ENCODE measurements around the gene PTPRN2.
"Not testable (repeated sequence)": the region's sequence is repeated elsewhere in the genome, so short reads cannot be mapped to it uniquely, and the experiment has no call there.

Gene PTPRN2

GRCh38 chr7:158468181-158468580 lies 119.4 kb downstream of the PTPRN2 start:
- no peak for DNase-seq (ENCODE audit: low spot score)

- DNase-seq (ENCODE audit: low spot score): no peak
Observed at GRCh38 chr7:158467562-158467961, 120.1 kb downstream of the PTPRN2 start.

GRCh38 chr7:158463317-158463716 lies 124.3 kb downstream of the PTPRN2 start:
- no peak for DNase-seq (ENCODE audit: low spot score)

DNA sequence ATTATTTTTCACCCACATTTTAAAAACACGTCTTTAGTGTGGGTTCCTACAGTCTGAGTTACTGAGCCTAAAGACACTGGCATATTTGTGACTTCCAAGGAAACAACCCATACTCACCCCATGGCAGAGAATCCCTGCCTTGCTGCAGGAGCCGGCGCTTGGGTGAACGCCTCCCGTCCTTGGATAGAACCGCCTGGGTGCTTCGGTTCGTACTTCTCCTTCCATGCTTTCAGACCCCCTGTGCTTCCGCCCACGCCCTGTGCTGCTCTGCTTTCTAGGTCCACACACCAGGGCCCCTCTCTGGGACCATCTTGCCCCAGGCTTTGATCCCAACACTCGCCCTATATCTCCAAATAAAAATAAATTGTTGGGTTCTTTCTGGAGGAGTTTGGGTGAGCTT lies 125.8 kb downstream of the PTPRN2 start:
- DNase-seq (ENCODE audit: low spot score): no peak

- no peak for DNase-seq (ENCODE audit: low spot score)
Observed at GRCh38 chr7:158460665-158461064, 127.0 kb downstream of the PTPRN2 start.

- no peak for DNase-seq (ENCODE audit: low spot score)
Observed at GRCh38 chr7:158458716-158459282, 128.8 kb downstream of the PTPRN2 start.

DNA sequence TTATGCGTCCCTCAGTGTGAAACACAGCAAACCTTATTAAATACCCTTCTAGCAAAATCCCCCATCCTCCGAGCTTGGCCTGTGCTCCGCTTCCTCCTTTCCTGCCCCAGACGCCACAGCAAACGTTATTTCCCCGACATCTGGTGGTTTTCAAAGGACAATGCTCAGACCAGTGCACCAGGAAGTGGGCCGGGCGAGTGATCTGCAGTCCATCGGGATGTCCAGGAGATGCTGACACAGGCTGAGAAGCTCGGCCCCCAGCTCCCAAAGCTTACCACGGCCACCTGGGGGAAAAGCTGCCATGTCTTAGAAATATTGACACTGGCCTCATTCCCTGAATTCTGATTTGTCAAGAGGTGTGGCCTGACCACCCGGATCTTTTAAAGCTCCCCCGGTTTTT lies 129.5 kb downstream of the PTPRN2 start:
- DNase-seq (ENCODE audit: low spot score): no peak

GRCh38 chr7:158457586-158457985 lies 130.0 kb downstream of the PTPRN2 start:
- not testable (repeated sequence) for DNase-seq (ENCODE audit: low spot score)

DNA sequence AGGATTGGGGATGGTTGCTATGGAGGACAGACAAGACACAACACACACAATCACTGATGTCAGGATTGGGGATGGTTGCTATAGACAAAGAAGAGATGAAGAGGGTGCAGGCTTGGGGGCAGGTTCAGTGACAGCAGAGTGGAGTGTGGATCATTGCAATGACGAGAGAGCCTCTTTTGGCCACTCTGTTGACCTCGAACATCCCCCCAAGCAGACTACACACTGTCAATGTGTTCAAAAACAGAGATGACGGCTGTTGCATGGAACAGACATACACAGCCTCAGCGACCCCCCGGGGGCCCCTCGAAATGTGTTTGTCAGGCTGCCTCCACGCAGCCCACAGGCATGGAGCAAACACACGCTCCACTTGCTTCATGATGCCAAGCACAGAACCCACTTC lies 133.0 kb downstream of the PTPRN2 start:
- no peak for DNase-seq (ENCODE audit: low spot score)

DNA sequence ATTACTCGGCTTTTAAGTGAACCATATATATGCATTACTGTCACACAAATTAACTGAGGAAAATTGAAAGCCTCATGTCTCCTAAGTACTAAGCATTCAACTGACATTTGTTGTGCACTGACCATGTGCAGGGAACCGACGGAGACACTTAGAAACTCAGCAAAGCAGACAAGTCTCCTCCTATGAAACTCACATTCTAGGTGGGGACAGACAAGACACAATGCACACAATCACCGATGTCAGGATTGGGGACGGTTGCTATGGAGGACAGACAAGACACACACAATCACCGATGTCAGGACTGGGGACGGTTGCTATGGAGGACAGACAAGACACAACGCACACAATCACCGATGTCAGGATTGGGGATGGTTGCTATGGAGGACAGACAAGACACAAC lies 134.0 kb downstream of the PTPRN2 start:
- no peak for DNase-seq (ENCODE audit: low spot score)

GRCh38 chr7:158452331-158452730 lies 135.3 kb downstream of the PTPRN2 start:
- DNase-seq (ENCODE audit: low spot score): no peak

GRCh38 chr7:158450476-158451124 lies 137.0 kb downstream of the PTPRN2 start:
- no peak for DNase-seq (ENCODE audit: low spot score)

GRCh38 chr7:158449942-158450341 lies 137.7 kb downstream of the PTPRN2 start:
- DNase-seq (ENCODE audit: low spot score): no peak

GRCh38 chr7:158449266-158449665 lies 138.4 kb downstream of the PTPRN2 start:
- no peak for DNase-seq (ENCODE audit: low spot score)

- DNase-seq (ENCODE audit: low spot score): no peak
Observed at GRCh38 chr7:158448430-158449100, 139.1 kb downstream of the PTPRN2 start.

DNA sequence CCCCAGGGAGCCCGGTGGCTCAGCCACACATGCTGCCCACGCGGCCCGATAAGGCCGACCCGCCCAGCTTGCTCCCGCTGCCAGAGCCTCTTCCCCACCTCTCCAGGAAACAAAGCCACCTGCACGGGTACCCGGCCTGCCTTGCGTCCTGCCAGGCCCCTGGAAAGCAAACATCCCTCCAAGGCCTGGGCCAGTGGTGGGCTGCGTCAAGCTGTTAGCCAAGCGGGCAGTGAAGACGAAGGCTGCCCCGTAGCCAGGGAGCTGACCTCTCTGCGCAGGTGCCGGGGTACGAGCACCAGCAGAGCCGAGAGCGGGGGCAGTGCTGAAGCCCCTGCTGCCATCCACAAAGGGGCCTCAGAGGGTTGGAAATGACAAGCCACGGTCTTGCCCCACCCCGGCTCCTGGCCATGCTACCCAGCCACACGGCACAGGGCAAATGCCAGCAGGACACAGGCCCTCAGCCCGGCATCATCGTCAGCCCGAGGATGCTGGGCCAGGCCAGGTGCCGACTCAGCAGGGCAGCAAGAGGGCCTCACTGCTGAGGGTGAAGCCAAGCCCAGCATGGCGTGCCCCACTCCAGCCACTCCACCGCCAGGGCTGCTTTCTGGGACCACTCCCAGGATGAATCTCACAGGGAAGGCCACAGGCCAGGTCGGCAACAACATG lies 140.0 kb downstream of the PTPRN2 start:
- no peak for DNase-seq (ENCODE audit: low spot score)

DNA sequence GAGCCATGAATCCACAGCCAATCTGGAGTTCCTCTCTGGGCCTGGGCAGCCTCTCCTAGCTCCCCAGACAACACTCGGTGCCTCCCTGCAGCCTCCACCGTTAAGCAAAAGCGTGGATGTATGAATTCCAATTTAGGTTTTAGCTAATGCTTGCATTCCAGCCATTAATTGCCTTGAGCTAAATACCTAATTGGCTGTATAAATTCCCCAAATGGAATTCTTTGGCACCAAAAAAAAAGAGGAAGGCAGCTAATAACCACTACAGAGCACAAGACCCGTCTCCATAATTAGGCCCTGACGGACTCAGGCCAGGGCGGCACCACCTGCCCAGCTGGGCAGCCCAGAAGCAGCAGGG lies 140.5 kb downstream of the PTPRN2 start:
- no peak for DNase-seq (ENCODE audit: low spot score)

DNA sequence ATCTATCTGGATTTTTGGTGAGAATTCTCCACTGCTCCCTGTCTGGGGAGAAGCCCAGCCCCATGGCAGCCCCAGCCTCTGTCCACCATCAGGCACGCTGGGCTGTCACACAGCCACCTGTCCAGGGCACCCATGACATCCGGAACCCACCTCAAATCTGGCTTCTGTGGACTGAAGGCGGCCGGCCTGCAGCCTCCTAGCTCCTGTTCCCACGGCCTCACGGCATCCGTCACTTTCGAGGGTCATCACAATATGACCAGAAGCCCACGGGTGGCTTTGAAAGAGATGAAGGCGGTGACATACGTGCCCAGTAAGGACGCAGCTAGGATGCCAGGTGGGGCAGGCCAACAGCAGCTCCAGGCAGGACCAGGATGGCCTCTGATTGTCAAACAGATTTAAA lies 140.9 kb downstream of the PTPRN2 start:
- no peak for DNase-seq (ENCODE audit: low spot score)

DNA sequence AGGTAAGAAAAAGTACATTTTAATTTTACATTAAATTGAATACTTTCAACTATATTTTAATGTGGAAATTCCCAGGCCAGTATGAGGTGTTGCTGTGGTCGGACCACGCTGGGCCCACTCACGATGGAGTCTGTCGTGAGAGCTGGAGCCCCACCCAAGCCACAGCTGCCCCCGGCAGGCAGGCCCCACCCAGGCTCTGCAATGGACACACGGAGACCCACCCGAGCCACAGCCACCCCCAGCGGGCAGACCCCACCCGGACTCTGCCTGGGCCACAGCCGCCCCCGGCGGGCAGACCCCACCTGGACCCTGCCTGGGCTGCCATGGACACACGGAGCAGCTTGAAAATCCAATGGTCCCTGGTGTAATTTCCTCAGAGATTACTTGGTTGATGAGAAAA lies 141.3 kb downstream of the PTPRN2 start:
- DNase-seq (ENCODE audit: low spot score): no peak

DNA sequence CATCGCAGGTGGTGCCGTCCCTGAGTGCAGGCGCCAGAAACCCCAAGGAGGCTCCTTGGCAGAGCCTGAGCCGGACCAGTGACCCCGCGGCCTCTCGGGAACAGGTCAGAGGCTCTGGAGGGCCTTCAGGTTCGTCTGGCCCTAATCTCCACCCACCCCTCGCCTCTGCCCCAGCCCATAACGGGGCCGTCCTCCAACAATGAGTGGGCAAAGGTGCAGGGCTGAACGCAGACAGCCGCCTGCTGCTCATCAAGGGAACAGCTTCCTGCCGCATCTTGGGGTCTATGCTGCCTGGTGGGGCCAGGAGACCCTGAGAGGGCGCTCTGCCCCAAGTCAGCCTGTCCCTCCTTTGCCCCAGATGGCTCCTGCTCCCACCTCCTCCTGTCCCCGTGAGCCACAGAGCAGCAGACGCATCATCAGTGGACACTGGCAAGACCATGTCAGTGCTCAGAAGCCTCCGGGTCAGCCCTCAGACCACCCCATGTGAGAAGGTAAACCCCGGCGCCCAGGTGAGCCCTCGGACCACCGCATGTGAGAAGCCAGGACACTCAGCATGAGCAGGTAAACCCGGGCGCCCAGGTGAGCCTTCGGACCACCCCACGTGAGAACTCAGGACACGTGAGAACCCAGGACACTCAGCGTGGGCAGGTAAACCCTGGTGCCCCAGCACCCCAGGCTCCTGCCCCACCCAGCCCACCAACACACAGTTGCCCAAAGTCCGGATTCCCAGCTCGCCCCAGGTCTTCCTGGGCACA lies 142.0 kb downstream of the PTPRN2 start:
- no peak for DNase-seq (ENCODE audit: low spot score)

GRCh38 chr7:158444501-158445420 lies 142.9 kb downstream of the PTPRN2 start:
- no peak for DNase-seq (ENCODE audit: low spot score)
